HT1080 (cell line): ENCODE results near the gene IL3. TPM values are rescaled to one million over a fixed set of nuclear protein-coding genes. Genes with fewer than 3 reads are reported as not detected.

Source experiments
- DNase-seq: peaks from one replicate; pipeline ENCODE4 v3.0.0-alpha.2; 2015; ENCODE audit warnings: low read depth
- total RNA-seq: library from RNA; depleted of rRNA; stranded (reverse); fragments of >200 nt; shearing (Covaris generic); gene quantifications from 2 replicates; pipeline ENCODE4 v1.2.3, GENCODE V29; 2014

Gene IL3
- total RNA-seq, 1 experiment from 2014 or later = not detected

- DNase-seq = no peak
Measured at GRCh38 chr5:132025403-132025971, 35.0 kb upstream of the IL3 start.

- DNase-seq = no peak
Measured at GRCh38 chr5:132026516-132027008, 33.9 kb upstream of the IL3 start.

DNA sequence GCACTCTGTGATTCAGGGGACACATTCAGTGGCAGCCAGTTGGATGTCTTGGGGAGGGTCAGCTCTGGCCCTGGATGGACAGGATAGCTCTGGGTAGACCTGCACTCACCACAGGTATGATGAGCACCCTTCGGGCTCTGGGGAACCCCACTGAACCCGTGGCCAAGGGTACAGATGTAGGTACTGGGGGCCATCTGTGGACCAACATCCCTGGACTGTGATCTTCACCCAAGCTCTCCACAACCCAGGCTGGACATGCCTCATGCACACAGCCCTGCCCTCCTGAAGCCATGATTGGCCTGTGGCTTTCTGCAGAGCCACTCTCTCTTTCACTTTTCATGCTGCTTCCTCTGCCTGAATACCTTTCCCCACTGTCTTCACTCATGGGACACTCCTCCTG, 33.4 kb upstream of the IL3 start:
- DNase-seq = no peak

- DNase-seq = no peak
Measured at GRCh38 chr5:132029609-132030330, 30.7 kb upstream of the IL3 start.

DNA sequence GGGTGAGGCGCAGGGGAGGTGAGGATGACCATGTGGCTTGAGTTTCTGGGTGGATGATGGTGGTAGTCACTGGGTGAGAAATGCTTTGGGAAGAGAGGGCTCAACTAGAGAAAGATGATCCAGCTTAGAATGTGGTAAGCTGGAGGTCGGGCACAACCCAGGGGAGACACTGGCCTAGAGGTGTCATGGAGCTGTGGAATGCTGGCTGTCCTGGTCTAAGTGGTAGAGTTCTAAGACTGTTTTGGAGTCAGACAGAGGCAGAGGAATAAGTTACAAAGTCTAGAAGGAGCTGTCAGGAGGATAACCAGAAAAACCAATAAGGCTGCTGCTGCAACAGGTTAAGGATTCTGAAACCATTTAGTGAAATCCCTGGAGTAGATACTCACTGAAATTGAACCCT, 29.8 kb upstream of the IL3 start:
- no peak for DNase-seq

DNA sequence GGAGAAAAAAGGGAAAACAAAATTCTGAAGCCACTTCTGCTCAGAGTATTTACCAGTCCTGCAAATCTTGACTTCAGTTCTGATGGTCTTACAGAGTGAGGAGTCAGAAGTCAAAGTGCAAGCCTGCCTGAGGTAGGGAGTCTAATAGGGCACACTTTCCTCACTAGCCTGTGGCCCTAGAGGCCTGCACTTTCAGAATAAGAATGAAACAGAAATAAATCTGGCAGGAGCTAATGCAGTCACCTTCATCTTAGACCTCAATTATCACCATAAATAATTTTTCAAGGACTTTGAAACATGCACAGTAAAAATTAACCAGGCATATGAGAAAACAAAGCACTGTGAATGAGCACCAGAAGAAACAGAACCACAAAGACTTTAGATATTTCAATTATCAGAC, 28.3 kb upstream of the IL3 start:
- no peak for DNase-seq

- DNase-seq = no peak
Measured at GRCh38 chr5:132033122-132033521, 27.3 kb upstream of the IL3 start.

DNA sequence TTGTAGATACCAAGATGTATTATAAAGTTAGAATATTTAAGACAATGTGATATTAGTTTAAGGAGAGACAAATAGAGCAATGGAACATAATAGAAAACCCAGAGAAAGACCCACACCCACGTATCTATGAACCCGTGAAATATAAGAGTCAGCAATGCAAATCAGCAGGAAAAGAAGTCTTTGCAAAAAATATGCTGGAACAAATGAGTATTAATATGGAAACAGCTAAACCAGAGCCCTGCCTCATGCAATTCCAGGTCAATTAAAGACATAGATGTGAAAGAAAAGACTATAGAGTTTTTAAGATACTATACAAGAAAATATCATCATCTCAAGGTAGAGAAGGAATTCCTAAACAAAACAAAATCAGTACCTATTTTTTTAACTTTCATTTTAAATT, 23.1 kb upstream of the IL3 start:
- DNase-seq = no peak

GRCh38 chr5:132044207-132044606, 16.2 kb upstream of the IL3 start:
- DNase-seq = no peak

GRCh38 chr5:132046880-132047299, 13.6 kb upstream of the IL3 start:
- DNase-seq = no peak

GRCh38 chr5:132049093-132049492, 11.4 kb upstream of the IL3 start:
- no peak for DNase-seq

DNA sequence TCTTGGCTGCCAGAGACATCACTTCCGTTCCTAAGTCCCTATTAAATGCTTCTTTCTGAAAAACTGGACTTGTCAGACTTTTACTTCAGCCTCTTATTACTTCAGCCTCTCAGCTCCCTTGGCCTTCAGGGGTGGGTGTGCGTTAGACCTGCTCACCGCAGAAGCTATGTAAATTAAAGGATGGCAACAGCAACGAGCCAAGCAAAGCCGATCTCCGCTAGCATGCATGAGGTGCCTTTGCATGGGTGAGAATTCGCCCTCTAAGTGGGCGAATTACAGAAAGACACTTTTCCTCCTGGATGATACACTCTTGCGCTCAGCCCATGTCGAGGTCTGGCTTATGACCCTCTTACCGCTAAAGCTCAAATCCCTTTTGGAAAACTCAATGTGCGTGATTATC, 10.9 kb upstream of the IL3 start:
- DNase-seq = no peak

GRCh38 chr5:132050136-132050535, 10.3 kb upstream of the IL3 start:
- DNase-seq = no peak

DNA sequence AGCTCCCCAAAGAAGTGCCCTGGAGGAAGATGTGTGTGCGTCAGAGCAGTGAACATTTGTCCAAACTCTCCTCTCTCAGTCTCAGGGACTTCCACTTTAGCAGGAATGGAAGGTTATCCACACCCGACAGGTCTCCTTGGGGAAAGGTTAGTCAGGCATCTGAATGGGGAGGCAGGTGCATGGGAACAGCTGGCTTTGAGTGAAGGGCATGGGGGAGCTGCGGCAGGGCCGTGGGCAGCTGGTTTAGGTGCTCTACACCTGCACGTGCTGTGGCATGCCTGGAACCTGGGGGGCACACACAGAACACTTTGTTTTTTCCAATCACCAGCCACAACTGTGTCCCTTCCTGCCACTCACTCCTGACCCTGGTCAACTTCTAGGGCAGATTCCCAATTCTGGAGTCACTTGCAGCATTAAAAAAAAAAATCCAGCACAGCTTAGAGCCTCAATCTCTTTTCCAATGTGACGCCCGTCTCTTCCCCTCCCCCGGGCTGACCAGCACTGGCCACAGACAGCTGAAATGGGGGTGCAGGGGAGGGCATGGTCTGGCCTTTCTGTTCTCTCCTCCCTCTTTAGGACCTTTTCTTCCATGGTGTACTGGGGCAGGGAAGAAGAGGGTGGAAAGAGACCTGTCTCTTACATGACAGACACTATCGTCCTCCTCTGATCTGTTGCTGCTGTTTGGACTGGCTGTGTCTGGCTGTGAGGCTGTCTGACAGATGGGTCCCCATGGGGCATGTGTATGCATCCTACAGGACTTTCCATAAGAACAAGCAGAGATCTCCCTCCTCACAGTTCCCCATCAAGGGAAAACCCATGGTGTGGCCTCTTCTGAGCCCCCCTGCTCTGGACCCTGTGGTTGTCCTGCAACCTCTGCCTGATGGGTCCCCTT, 9.5 kb upstream of the IL3 start:
- no peak for DNase-seq

DNA sequence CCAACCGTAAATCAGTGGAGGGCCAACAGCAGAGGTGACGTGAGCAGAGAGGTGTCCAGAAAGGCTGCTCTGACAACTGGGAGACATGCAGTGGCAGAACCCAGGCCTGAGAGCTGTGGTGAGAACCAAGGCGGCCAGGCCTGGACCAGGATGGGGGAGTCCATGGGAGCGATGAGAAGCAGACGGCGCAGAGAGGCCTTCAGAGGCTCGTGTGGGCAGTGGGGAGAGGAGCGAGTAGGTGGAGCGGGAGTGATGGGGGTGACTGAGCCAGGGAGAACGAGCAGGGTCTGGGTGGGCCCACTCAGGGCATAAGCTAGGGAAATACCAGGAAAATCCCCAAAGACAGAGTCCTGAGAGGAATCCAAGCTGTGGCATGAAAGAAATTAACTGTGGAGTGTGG, 7.9 kb upstream of the IL3 start:
- DNase-seq = no peak

- no peak for DNase-seq
Measured at GRCh38 chr5:132053483-132053882, 7.0 kb upstream of the IL3 start.

- no peak for DNase-seq
Measured at GRCh38 chr5:132054031-132054696, 6.3 kb upstream of the IL3 start.

DNA sequence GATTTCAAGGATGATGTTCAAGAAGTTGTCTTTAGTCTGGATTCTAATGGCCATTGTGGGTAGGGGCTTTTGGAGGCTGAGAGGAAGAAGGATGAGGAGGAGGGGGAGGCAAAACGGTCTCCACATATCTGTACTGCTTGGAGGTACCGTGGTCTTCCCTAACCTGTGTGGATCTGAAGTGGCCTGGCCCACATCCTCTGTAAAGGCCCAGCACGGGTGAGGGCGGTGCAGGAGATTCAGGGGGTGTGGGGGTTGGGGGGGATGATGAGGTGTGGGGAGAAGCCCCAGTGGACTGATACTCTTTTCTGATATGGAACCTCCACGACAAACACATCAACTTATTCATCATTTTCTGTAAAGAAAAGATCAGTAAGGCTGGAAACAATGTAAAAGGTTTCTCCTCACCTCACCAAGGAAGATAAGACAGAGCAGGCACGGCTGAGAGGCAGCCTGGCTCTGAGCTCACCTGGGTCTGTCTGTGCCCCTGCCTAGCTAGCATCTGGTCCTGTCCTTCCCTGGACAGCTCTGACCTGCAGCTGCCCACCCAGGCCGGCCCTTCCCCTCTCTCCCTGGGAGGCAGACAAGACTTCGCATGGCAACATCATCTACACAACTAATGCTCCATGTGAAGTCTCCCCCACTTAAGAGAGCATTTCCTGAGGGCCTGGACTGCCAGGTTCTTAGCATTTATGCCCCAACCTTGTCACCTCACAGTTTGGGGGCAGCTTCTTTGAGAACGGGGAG, 5.6 kb upstream of the IL3 start:
- no peak for DNase-seq

GRCh38 chr5:132055441-132055807, 5.0 kb upstream of the IL3 start:
- DNase-seq = no peak

- DNase-seq = no peak
Measured at GRCh38 chr5:132055808-132056609, 4.4 kb upstream of the IL3 start.
